HEK293 (cell line): ENCODE results near the gene USP32.

Source experiments
- BCL11A ChIP-seq: fragments of 450-650 bp; formaldehyde crosslinking; IDR thresholded peaks from 2 replicates; pipeline ENCODE4 v1.5.1; 2016; ENCODE audit warnings: low read depth, missing biosample characterization, missing genetic modification characterization
- KLF10 ChIP-seq: fragments of 450-650 bp; IDR thresholded peaks from 2 replicates; pipeline ENCODE4 v1.5.1; 2018; ENCODE audit warnings: missing biosample characterization, mild to moderate bottlenecking, missing genetic modification characterization
- KLF16 ChIP-seq: fragments of 450-650 bp; formaldehyde crosslinking; IDR thresholded peaks from 2 replicates; pipeline ENCODE4 v1.5.1; 2017; ENCODE audit warnings: missing biosample characterization, missing genetic modification characterization
- YY1 ChIP-seq: fragments of 450-650 bp; formaldehyde crosslinking; IDR thresholded peaks from 2 replicates; pipeline ENCODE4 v1.5.1; 2018; ENCODE audit warnings: missing biosample characterization, missing genetic modification characterization
- ZNF138 ChIP-seq: fragments of 450-650 bp; formaldehyde crosslinking; IDR thresholded peaks from 2 replicates; pipeline ENCODE4 v1.5.1; 2016; ENCODE audit warnings: missing biosample characterization, missing genetic modification characterization, borderline replicate concordance
- ZNF274 ChIP-seq, 2 experiments: fragments of 200-500 bp in 1 of 2; fragments of 450-650 bp in 1 of 2; sonication (Bioruptor generic) in 1 of 2; formaldehyde crosslinking in 1 of 2; IDR thresholded peaks; 2 replicates each; pipeline versions ENCODE4 v1.5.1 to v1.6.1; 2014 to 2016; ENCODE audit warnings: borderline replicate concordance in 1 of 2, inconsistent platforms in 1 of 2, low read length in 1 of 2, missing biosample characterization in 1 of 2, missing genetic modification characterization in 1 of 2
- ZNF391 ChIP-seq: fragments of 450-650 bp; formaldehyde crosslinking; IDR thresholded peaks from 2 replicates; pipeline ENCODE4 v1.5.1; 2016; ENCODE audit warnings: low read depth, missing biosample characterization, missing genetic modification characterization, borderline replicate concordance
- ZSCAN23 ChIP-seq: fragments of 450-650 bp; formaldehyde crosslinking; IDR thresholded peaks from 2 replicates; pipeline ENCODE4 v1.5.1; 2016; ENCODE audit warnings: missing biosample characterization, missing genetic modification characterization
- TF ChIP-seq, protein P1 (sequence below): fragments of 450-650 bp; formaldehyde crosslinking; IDR thresholded peaks from 2 replicates; pipeline ENCODE4 v1.5.1; 2016; ENCODE audit warnings: missing biosample characterization, missing genetic modification characterization
- TF ChIP-seq, protein P2 (sequence below): fragments of 450-650 bp; formaldehyde crosslinking; IDR thresholded peaks from 2 replicates; pipeline ENCODE4 v1.5.1; 2016; ENCODE audit warnings: missing biosample characterization, missing genetic modification characterization
- TF ChIP-seq, protein P3 (sequence below): fragments of 450-650 bp; formaldehyde crosslinking; IDR thresholded peaks from 2 replicates; pipeline ENCODE4 v1.5.1; 2017; ENCODE audit warnings: missing biosample characterization, missing genetic modification characterization

DNA sequence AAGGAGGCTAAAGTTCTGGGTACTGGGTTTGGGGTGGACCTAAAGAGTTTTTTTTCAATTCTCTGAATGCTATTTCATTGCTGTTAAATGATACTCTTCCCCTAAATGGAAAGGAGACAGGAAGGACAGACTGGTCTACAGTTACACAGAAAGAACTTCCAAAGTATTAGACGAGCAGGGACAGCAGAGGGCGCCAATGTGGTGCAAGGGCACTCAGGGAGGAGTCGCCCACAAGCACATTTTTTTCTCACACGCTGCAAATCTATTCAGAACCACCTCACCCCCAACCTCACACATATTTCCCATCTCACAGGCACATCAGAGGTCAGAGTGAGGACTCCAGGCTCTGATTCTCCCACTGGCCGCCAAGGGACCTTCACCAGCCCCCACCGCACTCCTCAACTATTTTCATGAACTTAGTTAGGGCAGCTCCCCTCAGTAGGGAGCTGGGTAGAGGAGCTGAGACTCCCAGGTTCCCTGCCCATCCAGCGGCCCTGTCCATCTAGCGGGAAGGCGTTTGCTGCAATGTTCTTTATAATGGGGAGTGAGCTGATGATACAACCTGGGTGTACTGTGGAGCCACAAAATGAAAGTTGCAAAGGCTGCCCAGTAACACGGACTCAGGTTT is 248.9 kb downstream of the USP32 start:
- no peak for TF ChIP-seq ZNF274 (IDR thresholded peaks at IDR 0.05; ENCODE audit: low read length)
- no peak for TF ChIP-seq ZNF274 (tag by site-specific recombination; IDR thresholded peaks at IDR 0.05; ENCODE audit: borderline replicate concordance)
- TF ChIP-seq ZNF391 (tag by site-specific recombination), result no peak
- no peak for TF ChIP-seq ZNF138 (tag by site-specific recombination)
- TF ChIP-seq ZSCAN23 (tag by site-specific recombination), result no peak
- no peak for TF ChIP-seq YY1 (tag by site-specific recombination)
- no peak for TF ChIP-seq BCL11A (tag by site-specific recombination)
- TF ChIP-seq, protein P1, sequence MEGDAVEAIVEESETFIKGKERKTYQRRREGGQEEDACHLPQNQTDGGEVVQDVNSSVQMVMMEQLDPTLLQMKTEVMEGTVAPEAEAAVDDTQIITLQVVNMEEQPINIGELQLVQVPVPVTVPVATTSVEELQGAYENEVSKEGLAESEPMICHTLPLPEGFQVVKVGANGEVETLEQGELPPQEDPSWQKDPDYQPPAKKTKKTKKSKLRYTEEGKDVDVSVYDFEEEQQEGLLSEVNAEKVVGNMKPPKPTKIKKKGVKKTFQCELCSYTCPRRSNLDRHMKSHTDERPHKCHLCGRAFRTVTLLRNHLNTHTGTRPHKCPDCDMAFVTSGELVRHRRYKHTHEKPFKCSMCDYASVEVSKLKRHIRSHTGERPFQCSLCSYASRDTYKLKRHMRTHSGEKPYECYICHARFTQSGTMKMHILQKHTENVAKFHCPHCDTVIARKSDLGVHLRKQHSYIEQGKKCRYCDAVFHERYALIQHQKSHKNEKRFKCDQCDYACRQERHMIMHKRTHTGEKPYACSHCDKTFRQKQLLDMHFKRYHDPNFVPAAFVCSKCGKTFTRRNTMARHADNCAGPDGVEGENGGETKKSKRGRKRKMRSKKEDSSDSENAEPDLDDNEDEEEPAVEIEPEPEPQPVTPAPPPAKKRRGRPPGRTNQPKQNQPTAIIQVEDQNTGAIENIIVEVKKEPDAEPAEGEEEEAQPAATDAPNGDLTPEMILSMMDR, result peak; percentile 92
- TF ChIP-seq KLF16 (tag by site-specific recombination), result no peak
- TF ChIP-seq, protein P2, sequence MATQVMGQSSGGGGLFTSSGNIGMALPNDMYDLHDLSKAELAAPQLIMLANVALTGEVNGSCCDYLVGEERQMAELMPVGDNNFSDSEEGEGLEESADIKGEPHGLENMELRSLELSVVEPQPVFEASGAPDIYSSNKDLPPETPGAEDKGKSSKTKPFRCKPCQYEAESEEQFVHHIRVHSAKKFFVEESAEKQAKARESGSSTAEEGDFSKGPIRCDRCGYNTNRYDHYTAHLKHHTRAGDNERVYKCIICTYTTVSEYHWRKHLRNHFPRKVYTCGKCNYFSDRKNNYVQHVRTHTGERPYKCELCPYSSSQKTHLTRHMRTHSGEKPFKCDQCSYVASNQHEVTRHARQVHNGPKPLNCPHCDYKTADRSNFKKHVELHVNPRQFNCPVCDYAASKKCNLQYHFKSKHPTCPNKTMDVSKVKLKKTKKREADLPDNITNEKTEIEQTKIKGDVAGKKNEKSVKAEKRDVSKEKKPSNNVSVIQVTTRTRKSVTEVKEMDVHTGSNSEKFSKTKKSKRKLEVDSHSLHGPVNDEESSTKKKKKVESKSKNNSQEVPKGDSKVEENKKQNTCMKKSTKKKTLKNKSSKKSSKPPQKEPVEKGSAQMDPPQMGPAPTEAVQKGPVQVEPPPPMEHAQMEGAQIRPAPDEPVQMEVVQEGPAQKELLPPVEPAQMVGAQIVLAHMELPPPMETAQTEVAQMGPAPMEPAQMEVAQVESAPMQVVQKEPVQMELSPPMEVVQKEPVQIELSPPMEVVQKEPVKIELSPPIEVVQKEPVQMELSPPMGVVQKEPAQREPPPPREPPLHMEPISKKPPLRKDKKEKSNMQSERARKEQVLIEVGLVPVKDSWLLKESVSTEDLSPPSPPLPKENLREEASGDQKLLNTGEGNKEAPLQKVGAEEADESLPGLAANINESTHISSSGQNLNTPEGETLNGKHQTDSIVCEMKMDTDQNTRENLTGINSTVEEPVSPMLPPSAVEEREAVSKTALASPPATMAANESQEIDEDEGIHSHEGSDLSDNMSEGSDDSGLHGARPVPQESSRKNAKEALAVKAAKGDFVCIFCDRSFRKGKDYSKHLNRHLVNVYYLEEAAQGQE (tag by site-specific recombination), result no peak
- TF ChIP-seq, protein P3, sequence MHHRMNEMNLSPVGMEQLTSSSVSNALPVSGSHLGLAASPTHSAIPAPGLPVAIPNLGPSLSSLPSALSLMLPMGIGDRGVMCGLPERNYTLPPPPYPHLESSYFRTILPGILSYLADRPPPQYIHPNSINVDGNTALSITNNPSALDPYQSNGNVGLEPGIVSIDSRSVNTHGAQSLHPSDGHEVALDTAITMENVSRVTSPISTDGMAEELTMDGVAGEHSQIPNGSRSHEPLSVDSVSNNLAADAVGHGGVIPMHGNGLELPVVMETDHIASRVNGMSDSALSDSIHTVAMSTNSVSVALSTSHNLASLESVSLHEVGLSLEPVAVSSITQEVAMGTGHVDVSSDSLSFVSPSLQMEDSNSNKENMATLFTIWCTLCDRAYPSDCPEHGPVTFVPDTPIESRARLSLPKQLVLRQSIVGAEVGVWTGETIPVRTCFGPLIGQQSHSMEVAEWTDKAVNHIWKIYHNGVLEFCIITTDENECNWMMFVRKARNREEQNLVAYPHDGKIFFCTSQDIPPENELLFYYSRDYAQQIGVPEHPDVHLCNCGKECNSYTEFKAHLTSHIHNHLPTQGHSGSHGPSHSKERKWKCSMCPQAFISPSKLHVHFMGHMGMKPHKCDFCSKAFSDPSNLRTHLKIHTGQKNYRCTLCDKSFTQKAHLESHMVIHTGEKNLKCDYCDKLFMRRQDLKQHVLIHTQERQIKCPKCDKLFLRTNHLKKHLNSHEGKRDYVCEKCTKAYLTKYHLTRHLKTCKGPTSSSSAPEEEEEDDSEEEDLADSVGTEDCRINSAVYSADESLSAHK, result no peak
- no peak for TF ChIP-seq KLF10 (tag by site-specific recombination)
